Astrocyte (in vitro differentiated cells and primary cell): ENCODE results near the gene SNX27.

ENCODE experiments used
- CTCF ChIP-seq: IDR thresholded peaks from 2 replicates; pipeline ENCODE4 v1.5.1; 2011; ENCODE audit warnings: low read depth, mild to moderate bottlenecking, inconsistent platforms, low read length, moderate library complexity; ENCODE audit not compliant: insufficient read depth
- EZH2 ChIP-seq: IDR thresholded peaks from 2 replicates; pipeline ENCODE4 v1.6.1; 2012; ENCODE audit warnings: mild to moderate bottlenecking, low read length, inconsistent platforms; ENCODE audit not compliant: insufficient read depth

- TF ChIP-seq CTCF (no peak), EZH2 (no peak)
Observed at GRCh38 chr1:151711951-151712350, 100.1 kb downstream of the SNX27 start.
